T-helper 17 cell (primary cell): ENCODE data around the gene PDE6B. TPM values are rescaled to one million over a fixed set of nuclear protein-coding genes. Genes with fewer than 3 reads are reported as not detected.
A peak's percentile ranks its signal among the peaks of the same experiment; 100 is the strongest.

Source experiments
- ATAC-seq: fragments of 150-1000 bp; cut with Tn5 transposase; 2 replicates; pipeline ENCODE4 v1.10.0; 2021; ENCODE audit warnings: mild to moderate bottlenecking, moderate library complexity
- DNase-seq, 3 donors: peaks; one replicate each; pipeline versions ENCODE4 v3.0.0 to v3.0.0-alpha.2; 2020 to 2021
- H3K9me3 ChIP-seq: one replicate; pipeline ENCODE4 v1.7.0; 2013; ENCODE audit warnings: low read length, mild to moderate bottlenecking; ENCODE audit not compliant: control insufficient read depth, poor library complexity, severe bottlenecking
- H3K27ac Mint-ChIP-seq: one replicate; pipeline ENCODE4 v1.8.0; 2022; ENCODE audit warnings: mild to moderate bottlenecking, moderate library complexity, mixed read lengths
- H3K27me3 Mint-ChIP-seq: one replicate; pipeline ENCODE4 v1.8.0; 2022; ENCODE audit warnings: mixed read lengths
- H3K36me3 Mint-ChIP-seq: one replicate; pipeline ENCODE4 v1.8.0; 2022; ENCODE audit warnings: low read depth, mixed read lengths
- H3K4me1 Mint-ChIP-seq: one replicate; pipeline ENCODE4 v1.8.0; 2022; ENCODE audit warnings: mild to moderate bottlenecking, mixed read lengths
- H3K4me3 Mint-ChIP-seq: one replicate; pipeline ENCODE4 v1.8.0; 2022; ENCODE audit warnings: mild to moderate bottlenecking, moderate library complexity, mixed read lengths
- total RNA-seq, 4 donors: library from RNA in 2 of 4; stranded (reverse) in 2 of 4; gene quantifications; one replicate each; pipeline ENCODE4 v1.2.3 and lab custom pipeline; 2022 to 2026

The PDE6B gene
- total RNA-seq, 2 donors from 2014 or later: 10.2 to 11.5 TPM

DNA sequence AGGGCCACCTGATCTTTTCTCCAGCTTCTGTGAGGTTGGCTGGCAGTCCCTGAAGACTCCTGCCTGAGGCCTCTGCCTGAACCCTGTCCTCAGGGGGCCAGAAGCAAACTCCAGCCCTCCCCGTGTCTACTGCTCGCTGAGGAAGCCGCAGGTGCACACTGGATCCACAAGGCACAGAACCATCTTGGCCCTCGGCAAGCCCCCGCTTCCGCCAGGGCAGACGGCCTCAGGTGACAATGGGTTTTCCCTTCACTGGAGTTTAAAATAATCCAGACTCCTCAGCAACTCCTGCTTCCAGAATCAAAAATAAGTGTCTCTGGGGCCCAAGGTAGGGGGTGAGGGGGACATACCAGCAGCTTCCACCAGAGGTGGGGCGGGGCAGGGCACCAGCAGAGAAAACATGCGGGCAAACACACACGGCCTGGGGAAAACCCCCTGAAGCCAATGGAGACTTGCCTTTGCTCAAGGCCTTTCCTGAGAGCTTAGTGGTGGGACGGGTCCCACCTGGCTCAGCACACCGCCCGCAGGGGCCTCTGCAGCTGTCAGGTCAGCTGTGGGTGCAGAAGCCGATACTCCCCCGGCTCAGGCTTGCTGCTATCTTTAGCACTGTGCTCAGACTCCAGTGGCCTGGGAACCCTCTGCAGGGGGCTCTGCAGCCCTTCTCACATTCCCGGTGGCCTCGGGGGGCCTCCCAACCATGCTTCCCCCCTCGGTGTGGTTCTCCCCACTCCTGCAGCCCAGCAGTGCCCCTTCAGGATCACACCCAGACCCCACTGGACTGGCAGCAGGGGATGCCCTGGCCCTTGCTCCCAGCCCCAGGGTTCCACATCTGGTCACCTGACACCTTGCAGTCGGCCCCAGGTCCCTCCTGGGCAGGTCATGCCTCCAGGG, 50.9 kb downstream of the PDE6B start:
- Mint-ChIP-seq H3K27ac (peak overlapping the region; percentile 6), H3K27me3 (no peaks in the 10 kb centered on the region), H3K36me3 (no peaks in the 10 kb centered on the region), H3K4me3 (peak overlapping the region; percentile 21), H3K4me1 (peaks cover 14% of the 10 kb centered on the region)
- H3K9me3 ChIP-seq: no peaks in the 10 kb centered on the region
- no peak for ATAC-seq
- DNase-seq: no peak

DNA sequence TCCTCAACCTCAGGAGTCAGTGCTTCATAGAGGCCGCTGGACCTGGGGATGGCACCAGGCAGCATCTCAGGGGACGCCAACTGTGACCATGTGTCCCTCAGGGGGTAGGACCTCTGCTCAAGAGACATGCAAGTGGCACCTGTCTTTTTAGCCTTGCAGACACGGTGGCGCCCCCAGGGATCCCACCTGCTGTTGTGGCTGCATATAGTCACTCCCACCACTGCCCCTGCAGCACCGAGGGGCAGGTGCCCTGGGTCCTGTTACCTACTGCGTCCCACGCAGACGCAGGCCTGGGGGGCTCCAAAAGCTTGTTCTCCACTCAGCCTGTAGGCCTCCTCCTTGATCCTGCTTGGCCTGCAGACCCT, 51.5 kb downstream of the PDE6B start:
- ATAC-seq (no peak), DNase-seq (no peak)
- Mint-ChIP-seq H3K4me1 (peaks cover 14% of the 10 kb centered on the region), H3K27ac (no peak overlapping the region), H3K4me3 (no peak overlapping the region), H3K27me3 (no peaks in the 10 kb centered on the region), H3K36me3 (no peaks in the 10 kb centered on the region)
- H3K9me3 ChIP-seq: no peaks in the 10 kb centered on the region

DNA sequence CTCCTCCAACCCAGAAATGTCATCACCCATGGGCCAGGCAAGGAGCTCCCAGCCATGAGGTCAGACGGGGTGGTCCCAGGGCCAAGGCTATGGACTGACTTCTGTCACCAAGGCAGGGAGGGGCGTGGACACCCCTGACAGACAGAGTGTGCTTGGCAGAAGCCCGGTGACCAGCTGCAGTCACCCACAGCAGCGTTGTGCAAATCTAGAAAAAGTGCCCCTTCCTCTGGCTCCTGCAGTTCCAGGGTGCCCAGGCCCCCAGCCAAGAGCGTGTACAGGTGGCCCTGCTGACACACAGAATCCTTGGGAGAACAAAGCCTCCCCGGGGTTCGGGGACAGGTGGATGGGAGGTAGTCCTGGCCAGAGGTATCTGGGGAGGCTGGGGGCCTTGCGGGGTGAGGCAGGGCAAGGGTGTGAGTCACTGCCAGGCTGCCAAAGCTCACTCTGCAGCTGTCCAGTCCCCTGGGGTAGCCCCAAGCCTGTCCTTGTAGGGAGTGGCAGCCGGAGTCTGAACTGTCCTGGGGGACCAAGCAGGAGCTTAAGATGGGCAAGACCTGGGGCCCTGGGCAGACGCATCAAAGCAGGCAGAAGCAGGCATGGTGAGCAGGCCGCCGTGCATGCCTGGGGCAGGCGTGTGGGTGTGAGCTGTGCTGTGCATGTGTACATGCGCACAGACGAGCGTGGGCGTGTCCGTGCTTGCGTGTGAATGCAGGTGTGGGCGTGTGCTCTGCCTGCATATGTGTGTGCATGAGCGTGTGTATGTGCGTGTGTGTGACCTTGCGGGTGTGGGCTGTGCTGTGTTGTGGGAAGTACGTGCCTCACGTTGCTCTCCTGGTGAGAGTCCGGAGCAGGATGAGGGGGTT, 52.3 kb downstream of the PDE6B start:
- H3K27ac Mint-ChIP-seq: no peak overlapping the region
- H3K4me1 Mint-ChIP-seq: peaks cover 14% of the 10 kb centered on the region
- no peaks in the 10 kb centered on the region for H3K36me3 Mint-ChIP-seq
- H3K4me3 Mint-ChIP-seq: no peak overlapping the region
- DNase-seq: no peak
- peak; percentile 22 for ATAC-seq
- H3K27me3 Mint-ChIP-seq: no peaks in the 10 kb centered on the region
- H3K9me3 ChIP-seq: no peaks in the 10 kb centered on the region

DNA sequence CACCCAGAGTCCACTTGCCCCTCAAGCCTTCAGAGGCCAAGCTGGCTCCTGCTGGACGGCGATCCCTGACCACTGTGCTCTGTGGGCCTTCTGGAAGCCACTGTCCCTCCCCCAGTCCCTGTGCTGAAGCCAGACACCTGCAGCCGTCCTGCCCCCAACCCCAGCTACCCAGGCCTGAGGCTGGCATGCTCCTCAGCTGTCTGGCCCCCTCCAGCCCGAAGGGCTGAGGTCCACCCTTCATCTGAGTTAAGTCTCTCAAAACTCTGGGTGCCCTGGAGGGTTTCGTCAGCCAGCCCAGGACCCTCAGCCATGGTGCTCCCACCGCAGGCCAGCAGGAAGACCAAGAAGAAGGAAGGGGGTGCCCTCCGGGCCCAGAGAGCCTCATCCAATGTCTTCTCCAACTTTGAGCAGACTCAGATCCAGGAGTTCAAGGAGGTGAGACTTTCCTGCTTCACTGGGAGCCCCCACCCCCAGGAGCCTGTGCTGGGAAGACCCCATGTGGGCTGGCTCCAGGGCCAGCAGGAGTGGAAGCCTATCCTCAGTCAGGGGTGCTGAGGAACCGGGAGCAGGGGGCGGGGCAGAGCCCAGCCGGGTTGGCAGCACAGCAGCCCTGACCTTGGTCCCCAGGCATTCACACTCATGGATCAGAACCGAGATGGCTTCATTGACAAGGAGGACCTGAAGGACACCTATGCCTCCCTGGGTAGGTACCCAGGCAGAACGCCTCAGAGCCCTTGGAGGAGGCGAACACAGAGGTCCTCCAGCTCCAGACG, 53.1 kb downstream of the PDE6B start:
- H3K4me1 Mint-ChIP-seq: peaks cover 12% of the 10 kb centered on the region
- no peaks in the 10 kb centered on the region for H3K9me3 ChIP-seq
- no peak for ATAC-seq
- H3K4me3 Mint-ChIP-seq: no peak overlapping the region
- no peaks in the 10 kb centered on the region for H3K27me3 Mint-ChIP-seq
- H3K36me3 Mint-ChIP-seq: no peaks in the 10 kb centered on the region
- no peak overlapping the region for H3K27ac Mint-ChIP-seq
- DNase-seq: no peak

DNA sequence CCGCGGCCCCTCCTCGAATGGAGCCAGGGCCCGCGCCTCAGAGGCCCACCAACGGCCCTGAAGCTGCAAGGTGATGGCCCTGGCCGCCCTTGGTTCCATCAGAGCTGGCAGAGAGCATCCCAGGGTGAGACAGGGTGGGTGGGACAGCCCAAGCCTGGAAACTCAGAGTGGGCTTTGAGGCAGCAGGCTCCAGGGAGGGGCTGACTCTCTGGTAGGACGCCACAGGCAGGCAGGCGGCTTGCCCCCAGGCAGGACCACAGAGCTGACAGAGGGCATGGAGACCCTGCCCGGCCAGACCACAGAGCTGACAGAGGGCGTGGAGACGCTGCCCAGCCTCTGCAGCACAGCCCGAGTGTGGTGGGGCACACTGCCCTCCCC, 53.7 kb downstream of the PDE6B start:
- no peaks in the 10 kb centered on the region for H3K36me3 Mint-ChIP-seq
- no peak overlapping the region for H3K4me3 Mint-ChIP-seq
- ATAC-seq: no peak

DNA sequence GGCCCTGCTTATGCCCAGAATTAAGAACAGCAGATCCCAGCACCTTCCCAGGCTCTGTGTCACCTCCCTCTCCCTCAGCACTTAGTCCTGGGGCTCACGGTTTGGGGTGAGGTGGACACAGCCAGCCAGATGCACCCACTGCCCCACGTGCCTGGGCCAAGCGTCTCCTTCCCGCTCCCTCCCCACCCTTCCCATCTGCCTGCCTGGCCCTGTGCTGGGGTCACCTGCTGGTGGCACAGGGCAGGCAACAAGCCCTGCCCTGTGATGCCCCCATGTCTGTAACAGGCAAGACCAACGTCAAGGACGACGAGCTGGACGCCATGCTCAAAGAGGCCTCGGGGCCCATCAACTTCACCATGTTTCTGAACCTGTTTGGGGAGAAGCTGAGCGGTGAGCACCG, 54.3 kb downstream of the PDE6B start:
- Mint-ChIP-seq H3K4me3 (peak overlapping the region; percentile 15), H3K27me3 (no peaks in the 10 kb centered on the region), H3K27ac (no peak overlapping the region), H3K36me3 (no peaks in the 10 kb centered on the region), H3K4me1 (peaks cover 10% of the 10 kb centered on the region)
- ATAC-seq: no peak
- DNase-seq: no peak
- H3K9me3 ChIP-seq: no peaks in the 10 kb centered on the region

More for the DNA sequence above, 53.7 kb downstream of the PDE6B start:
- no peak for DNase-seq
- no peaks in the 10 kb centered on the region for H3K9me3 ChIP-seq
- Mint-ChIP-seq H3K4me1 (peaks cover 11% of the 10 kb centered on the region), H3K27ac (no peak overlapping the region), H3K27me3 (no peaks in the 10 kb centered on the region)

DNA sequence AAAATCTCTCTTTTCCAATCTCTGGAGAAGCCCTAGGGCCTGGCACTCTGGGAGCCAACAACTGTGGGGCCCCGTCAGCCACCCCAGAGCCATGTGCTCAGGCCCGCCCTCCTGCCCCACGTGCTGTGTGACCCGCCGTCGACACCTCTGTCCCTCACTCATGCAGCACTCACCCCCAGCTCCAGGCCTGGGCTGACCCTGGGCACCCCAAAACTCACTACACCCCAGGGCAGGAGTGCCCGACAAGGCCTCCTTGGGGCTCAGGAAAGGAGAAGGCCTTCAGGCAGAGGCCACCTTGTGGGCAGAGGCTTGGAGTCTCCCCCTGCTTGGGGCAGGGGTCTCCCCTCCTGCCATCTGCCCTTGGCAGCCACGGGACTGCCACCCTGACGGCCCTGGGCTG, 54.7 kb downstream of the PDE6B start:
- no peak overlapping the region for H3K27ac Mint-ChIP-seq
- DNase-seq: no peak
- peaks cover 3% of the 10 kb centered on the region for H3K27me3 Mint-ChIP-seq

DNA sequence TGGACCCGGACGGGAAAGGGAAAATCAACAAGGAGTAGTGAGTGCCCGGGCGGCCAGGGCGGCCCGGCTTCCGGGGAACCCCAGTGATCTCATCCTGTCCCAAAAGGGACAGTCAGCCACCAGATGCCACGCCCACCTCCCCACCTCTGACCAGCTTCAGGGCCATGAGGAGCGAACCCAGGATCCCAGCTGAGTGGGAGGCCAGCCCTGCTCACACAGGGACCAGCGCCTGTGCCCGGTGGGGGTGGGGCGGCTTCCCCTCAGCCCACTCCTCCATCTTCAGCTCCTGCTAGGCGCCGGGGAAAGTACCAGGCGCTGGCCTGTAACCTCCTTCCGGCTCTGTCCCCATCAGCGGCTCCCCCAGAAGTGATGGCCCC, 55.2 kb downstream of the PDE6B start:
- Mint-ChIP-seq H3K36me3 (no peaks in the 10 kb centered on the region), H3K4me1 (peaks cover 7% of the 10 kb centered on the region), H3K27me3 (peaks cover 7% of the 10 kb centered on the region), H3K27ac (no peak overlapping the region), H3K4me3 (peak overlapping the region; percentile 78)
- ATAC-seq (peak; percentile 21), DNase-seq (no peak)
- no peaks in the 10 kb centered on the region for H3K9me3 ChIP-seq

More for the DNA sequence above, 54.7 kb downstream of the PDE6B start:
- H3K4me3 Mint-ChIP-seq: peak overlapping the region; percentile 78
- no peaks in the 10 kb centered on the region for H3K36me3 Mint-ChIP-seq
- no peak for ATAC-seq
- no peaks in the 10 kb centered on the region for H3K9me3 ChIP-seq
- peaks cover 10% of the 10 kb centered on the region for H3K4me1 Mint-ChIP-seq

DNA sequence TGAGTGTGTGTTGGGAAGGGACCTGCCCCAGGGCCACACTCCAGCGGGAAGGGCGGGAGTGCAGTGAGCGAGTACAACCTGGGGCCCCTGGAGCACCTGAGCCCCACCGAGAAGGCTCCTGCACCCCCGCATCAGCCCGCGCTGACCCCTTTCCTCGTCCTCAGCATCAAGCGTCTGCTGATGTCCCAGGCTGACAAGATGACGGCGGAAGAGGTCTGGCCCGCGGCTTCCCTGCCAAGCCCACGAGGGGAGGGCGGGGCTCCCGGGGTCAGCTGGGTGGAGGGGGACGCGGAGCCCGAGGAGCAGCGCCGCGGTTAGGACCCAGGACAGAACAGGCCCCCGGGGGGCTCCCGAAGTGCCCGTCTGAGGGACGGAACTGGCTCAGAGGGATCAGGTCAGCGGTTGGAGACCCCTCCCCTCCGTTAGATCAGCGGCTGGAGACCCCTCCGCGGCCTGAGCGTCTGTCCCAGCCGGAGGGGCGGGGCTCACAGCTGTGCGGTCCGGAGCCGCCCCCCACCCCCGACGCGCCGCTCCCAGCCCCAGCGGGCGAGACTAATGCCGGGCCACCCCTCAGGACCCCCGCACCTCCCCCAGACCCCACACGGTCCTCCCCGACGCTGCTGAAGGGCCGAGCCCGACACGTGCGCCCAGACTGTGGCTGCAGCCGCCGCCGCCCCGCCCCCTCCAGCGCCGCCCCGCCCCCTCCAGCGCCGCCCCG, 55.7 kb downstream of the PDE6B start:
- no peak overlapping the region for H3K27ac Mint-ChIP-seq
- peaks cover 7% of the 10 kb centered on the region for H3K4me1 Mint-ChIP-seq
- H3K36me3 Mint-ChIP-seq: no peaks in the 10 kb centered on the region
- peaks cover 7% of the 10 kb centered on the region for H3K27me3 Mint-ChIP-seq
- ATAC-seq (peak; percentile 45), DNase-seq (peak in 2 of 3 donors; percentile 47 to 52)
- no peaks in the 10 kb centered on the region for H3K9me3 ChIP-seq
- H3K4me3 Mint-ChIP-seq: peak overlapping the region; percentile 78

DNA sequence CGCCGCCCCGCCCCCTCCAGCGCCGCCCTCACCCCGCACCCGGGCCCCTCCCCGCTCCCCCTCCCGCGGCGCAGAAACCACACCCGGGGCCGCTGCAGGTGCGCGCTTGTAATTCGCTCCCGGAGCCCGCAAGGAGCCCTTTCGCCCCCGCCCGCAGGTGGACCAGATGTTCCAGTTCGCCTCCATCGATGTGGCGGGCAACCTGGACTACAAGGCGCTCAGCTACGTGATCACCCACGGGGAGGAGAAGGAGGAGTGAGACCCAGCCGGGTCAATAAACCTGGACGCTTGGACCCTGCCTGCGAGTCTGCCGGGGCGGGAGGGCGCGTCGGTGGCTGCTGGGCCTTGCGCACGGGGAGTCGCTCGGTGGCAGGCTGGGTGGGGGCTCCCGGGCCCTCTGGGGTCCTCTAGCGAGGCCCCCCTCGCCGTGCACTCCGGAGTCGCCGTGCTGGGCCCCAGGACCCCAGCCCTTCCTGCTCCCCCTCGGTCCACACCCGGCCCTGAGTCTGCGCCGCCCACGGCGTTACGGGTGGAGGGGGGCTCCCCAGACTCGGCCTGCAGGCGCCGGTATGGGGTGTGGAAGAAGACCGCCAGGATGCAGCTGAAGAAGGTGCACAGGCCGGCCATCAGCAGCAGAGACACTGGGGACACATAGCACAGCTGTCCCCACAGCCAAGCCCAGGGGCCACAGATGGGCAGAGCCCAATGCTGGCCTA, 56.5 kb downstream of the PDE6B start:
- Mint-ChIP-seq H3K27me3 (peaks cover 7% of the 10 kb centered on the region), H3K27ac (no peak overlapping the region)
- DNase-seq: peak in 2 of 3 donors; percentile 56 to 74

DNA sequence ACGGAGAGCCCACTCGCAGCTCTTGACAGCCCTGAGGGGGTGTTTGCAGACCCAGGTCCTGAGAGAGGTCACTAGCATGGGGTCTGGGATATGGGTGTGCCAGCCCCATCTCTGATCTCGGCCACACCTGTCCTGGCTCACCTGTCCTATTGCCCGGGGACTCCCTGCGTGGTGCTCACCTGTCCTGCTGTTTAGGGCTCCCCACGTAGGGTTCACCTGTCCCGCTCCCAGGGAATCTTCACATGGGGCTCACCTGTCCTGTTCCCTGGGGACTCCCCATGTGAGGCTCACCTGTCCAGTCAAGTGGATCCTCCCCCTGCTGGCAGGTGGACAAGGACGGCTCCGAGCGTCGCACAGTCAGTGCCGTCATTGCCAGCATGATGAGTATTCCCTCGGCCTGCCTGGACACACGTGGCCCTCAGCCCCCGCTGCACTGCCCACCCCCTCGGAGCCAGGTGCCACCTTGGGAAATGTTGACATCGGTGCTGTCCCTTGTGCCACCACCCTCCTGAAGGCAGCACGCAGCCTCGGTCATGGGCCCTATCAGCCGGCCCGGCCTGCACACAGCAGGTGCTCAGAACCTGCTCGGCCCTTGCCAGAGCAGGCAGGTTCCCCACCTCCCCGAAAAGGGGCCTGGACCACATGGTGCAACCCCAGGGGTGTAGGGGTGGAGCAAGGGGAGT, 57.3 kb downstream of the PDE6B start:
- Mint-ChIP-seq H3K27ac (no peak overlapping the region), H3K36me3 (no peaks in the 10 kb centered on the region), H3K4me3 (peak overlapping the region; percentile 55), H3K27me3 (peaks cover 9% of the 10 kb centered on the region), H3K4me1 (peaks cover 8% of the 10 kb centered on the region)
- no peaks in the 10 kb centered on the region for H3K9me3 ChIP-seq
- DNase-seq: no peak
- no peak for ATAC-seq

More for the DNA sequence above, 56.5 kb downstream of the PDE6B start:
- no peaks in the 10 kb centered on the region for H3K9me3 ChIP-seq
- no peaks in the 10 kb centered on the region for H3K36me3 Mint-ChIP-seq
- ATAC-seq: peak; percentile 24
- peaks cover 7% of the 10 kb centered on the region for H3K4me1 Mint-ChIP-seq
- H3K4me3 Mint-ChIP-seq: peak overlapping the region; percentile 55
